ENCODE data around the gene DOCK3.
"Not testable (repeated sequence)": the region's sequence is repeated elsewhere in the genome, so short reads cannot be mapped to it uniquely, and the experiment has no call there.

DOCK3 gene

GRCh38 chr3:50874876-50875275 lies 200.1 kb downstream of the DOCK3 start:
- not testable (repeated sequence) for H3K27ac ChIP-seq (ENCODE audit: low read length); DNase-seq (ENCODE audit: low read depth, low spot score); H3K4me3 ChIP-seq (ENCODE audit: low read length); H3K4me1 ChIP-seq (ENCODE audit: control insufficient read depth, insufficient read depth, low read length); H3K27me3 ChIP-seq (ENCODE audit: control insufficient read depth, insufficient read depth, low read length); H3K9me3 ChIP-seq (ENCODE audit: control insufficient read depth, insufficient read depth, low read length); H3K36me3 ChIP-seq (ENCODE audit: control insufficient read depth, insufficient read depth, low read length)
- WGBS (ENCODE audit: insufficient coverage, insufficient read length): no CpG with 5 or more reads among the region's 7 CpGs

- no CpG with 5 or more reads among the region's 2 CpGs for WGBS (ENCODE audit: insufficient coverage, insufficient read length)
- no peak for DNase-seq (ENCODE audit: low read depth, low spot score)
- Histone ChIP-seq H3K36me3 (ENCODE audit: control insufficient read depth, insufficient read depth, low read length) (no peaks in the 10 kb centered on the region), H3K4me1 (ENCODE audit: control insufficient read depth, insufficient read depth, low read length) (no peaks in the 10 kb centered on the region), H3K4me3 (ENCODE audit: low read length) (no peak overlapping the region), H3K27me3 (ENCODE audit: control insufficient read depth, insufficient read depth, low read length) (no peaks in the 10 kb centered on the region; the same call in 1 of the 2 replicates), H3K9me3 (ENCODE audit: control insufficient read depth, insufficient read depth, low read length) (no peaks in the 10 kb centered on the region), H3K27ac (ENCODE audit: low read length) (no peak overlapping the region)
These were observed 202.2 kb downstream of the DOCK3 start for GRCh38 chr3:50876947-50877346.

- not testable (repeated sequence) for H3K27ac ChIP-seq (ENCODE audit: low read length); DNase-seq (ENCODE audit: low read depth, low spot score); H3K4me3 ChIP-seq (ENCODE audit: low read length); H3K9me3 ChIP-seq (ENCODE audit: control insufficient read depth, insufficient read depth, low read length); H3K36me3 ChIP-seq (ENCODE audit: control insufficient read depth, insufficient read depth, low read length); H3K27me3 ChIP-seq (ENCODE audit: control insufficient read depth, insufficient read depth, low read length); H3K4me1 ChIP-seq (ENCODE audit: control insufficient read depth, insufficient read depth, low read length)
- WGBS (ENCODE audit: insufficient coverage, insufficient read length): no CpG with 5 or more reads among the region's 1 CpG
These were observed 208.0 kb downstream of the DOCK3 start for GRCh38 chr3:50882733-50883132.

- no CpG with 5 or more reads among the region's 4 CpGs for WGBS (ENCODE audit: insufficient coverage, insufficient read length)
- H3K4me3 ChIP-seq (ENCODE audit: low read length): no peak overlapping the region
- H3K4me1 ChIP-seq (ENCODE audit: control insufficient read depth, insufficient read depth, low read length): no peaks in the 10 kb centered on the region
- no peaks in the 10 kb centered on the region for H3K27me3 ChIP-seq (ENCODE audit: control insufficient read depth, insufficient read depth, low read length)
- H3K36me3 ChIP-seq (ENCODE audit: control insufficient read depth, insufficient read depth, low read length): no peaks in the 10 kb centered on the region
- H3K9me3 ChIP-seq (ENCODE audit: control insufficient read depth, insufficient read depth, low read length): no peaks in the 10 kb centered on the region
- DNase-seq (ENCODE audit: low read depth, low spot score): no peak
- no peak overlapping the region for H3K27ac ChIP-seq (ENCODE audit: low read length)
These were observed 209.0 kb downstream of the DOCK3 start for GRCh38 chr3:50883755-50884154.

GRCh38 chr3:50885070-50885850 lies 210.5 kb downstream of the DOCK3 start:
- WGBS (ENCODE audit: insufficient coverage, insufficient read length): no CpG with 5 or more reads among the region's 5 CpGs
- Histone ChIP-seq H3K4me1 (ENCODE audit: control insufficient read depth, insufficient read depth, low read length) (no peaks in the 10 kb centered on the region), H3K27me3 (ENCODE audit: control insufficient read depth, insufficient read depth, low read length) (no peaks in the 10 kb centered on the region), H3K9me3 (ENCODE audit: control insufficient read depth, insufficient read depth, low read length) (no peaks in the 10 kb centered on the region), H3K4me3 (ENCODE audit: low read length) (no peak overlapping the region), H3K27ac (ENCODE audit: low read length) (no peak overlapping the region), H3K36me3 (ENCODE audit: control insufficient read depth, insufficient read depth, low read length) (no peaks in the 10 kb centered on the region)
- DNase-seq (ENCODE audit: low read depth, low spot score): no peak

GRCh38 chr3:50890688-50891344 lies 216.1 kb downstream of the DOCK3 start:
- Histone ChIP-seq H3K4me1 (ENCODE audit: control insufficient read depth, insufficient read depth, low read length) (peaks cover 3% of the 10 kb centered on the region; the same call in 1 of the 2 replicates), H3K9me3 (ENCODE audit: control insufficient read depth, insufficient read depth, low read length) (no peaks in the 10 kb centered on the region), H3K27me3 (ENCODE audit: control insufficient read depth, insufficient read depth, low read length) (no peaks in the 10 kb centered on the region), H3K27ac (ENCODE audit: low read length) (no peak overlapping the region), H3K4me3 (ENCODE audit: low read length) (no peak overlapping the region), H3K36me3 (ENCODE audit: control insufficient read depth, insufficient read depth, low read length) (no peaks in the 10 kb centered on the region)
- DNase-seq (ENCODE audit: low read depth, low spot score): no peak
- WGBS (ENCODE audit: insufficient coverage, insufficient read length): no CpG with 5 or more reads among the region's 3 CpGs

GRCh38 chr3:50901097-50901496 lies 226.4 kb downstream of the DOCK3 start:
- WGBS (ENCODE audit: insufficient coverage, insufficient read length): no CpG with 5 or more reads among the region's 1 CpG
- not testable (repeated sequence) for H3K27me3 ChIP-seq (ENCODE audit: control insufficient read depth, insufficient read depth, low read length); H3K36me3 ChIP-seq (ENCODE audit: control insufficient read depth, insufficient read depth, low read length); H3K4me3 ChIP-seq (ENCODE audit: low read length); DNase-seq (ENCODE audit: low read depth, low spot score); H3K27ac ChIP-seq (ENCODE audit: low read length); H3K9me3 ChIP-seq (ENCODE audit: control insufficient read depth, insufficient read depth, low read length); H3K4me1 ChIP-seq (ENCODE audit: control insufficient read depth, insufficient read depth, low read length)

- no peak for DNase-seq (ENCODE audit: low read depth, low spot score)
- no CpG with 5 or more reads among the region's 6 CpGs for WGBS (ENCODE audit: insufficient coverage, insufficient read length)
- Histone ChIP-seq H3K27ac (ENCODE audit: low read length) (no peak overlapping the region), H3K27me3 (ENCODE audit: control insufficient read depth, insufficient read depth, low read length) (no peaks in the 10 kb centered on the region), H3K36me3 (ENCODE audit: control insufficient read depth, insufficient read depth, low read length) (no peaks in the 10 kb centered on the region), H3K4me3 (ENCODE audit: low read length) (no peak overlapping the region), H3K4me1 (ENCODE audit: control insufficient read depth, insufficient read depth, low read length) (peaks cover 5% of the 10 kb centered on the region), H3K9me3 (ENCODE audit: control insufficient read depth, insufficient read depth, low read length) (no peaks in the 10 kb centered on the region)
These were observed 238.0 kb downstream of the DOCK3 start for GRCh38 chr3:50912746-50913145.

- no CpG with 5 or more reads among the region's 1 CpG for whole genome bisulfite sequencing (ENCODE audit: insufficient coverage, insufficient read length)
- H3K4me1 ChIP-seq (ENCODE audit: control insufficient read depth, insufficient read depth, low read length): peaks cover 5% of the 10 kb centered on the region
- DNase-seq (ENCODE audit: low read depth, low spot score): no peak
- no peaks in the 10 kb centered on the region for H3K9me3 ChIP-seq (ENCODE audit: control insufficient read depth, insufficient read depth, low read length)
- H3K27me3 ChIP-seq (ENCODE audit: control insufficient read depth, insufficient read depth, low read length): no peaks in the 10 kb centered on the region
- H3K36me3 ChIP-seq (ENCODE audit: control insufficient read depth, insufficient read depth, low read length): no peaks in the 10 kb centered on the region
- H3K27ac ChIP-seq (ENCODE audit: low read length): no peak overlapping the region
- H3K4me3 ChIP-seq (ENCODE audit: low read length): no peak overlapping the region
These were observed 238.5 kb downstream of the DOCK3 start for GRCh38 chr3:50913260-50913659.

- not testable (repeated sequence) for H3K9me3 ChIP-seq (ENCODE audit: control insufficient read depth, insufficient read depth, low read length); H3K4me1 ChIP-seq (ENCODE audit: control insufficient read depth, insufficient read depth, low read length); DNase-seq (ENCODE audit: low read depth, low spot score); H3K36me3 ChIP-seq (ENCODE audit: control insufficient read depth, insufficient read depth, low read length); H3K27me3 ChIP-seq (ENCODE audit: control insufficient read depth, insufficient read depth, low read length); H3K27ac ChIP-seq (ENCODE audit: low read length); H3K4me3 ChIP-seq (ENCODE audit: low read length)
- no CpG with 5 or more reads among the region's 5 CpGs for WGBS (ENCODE audit: insufficient coverage, insufficient read length)
These were observed 247.3 kb downstream of the DOCK3 start for GRCh38 chr3:50922071-50922470.

GRCh38 chr3:50923955-50924354 lies 249.2 kb downstream of the DOCK3 start:
- WGBS (ENCODE audit: insufficient coverage, insufficient read length): no CpG with 5 or more reads among the region's 1 CpG
- Histone ChIP-seq H3K27me3 (ENCODE audit: control insufficient read depth, insufficient read depth, low read length) (no peaks in the 10 kb centered on the region), H3K27ac (ENCODE audit: low read length) (no peak overlapping the region), H3K9me3 (ENCODE audit: control insufficient read depth, insufficient read depth, low read length) (peaks cover 1% of the 10 kb centered on the region), H3K4me1 (ENCODE audit: control insufficient read depth, insufficient read depth, low read length) (peaks cover 5% of the 10 kb centered on the region; the same call in 1 of the 2 replicates), H3K36me3 (ENCODE audit: control insufficient read depth, insufficient read depth, low read length) (no peaks in the 10 kb centered on the region), H3K4me3 (ENCODE audit: low read length) (no peak overlapping the region)
- DNase-seq (ENCODE audit: low read depth, low spot score): no peak

Measured in iPS DF 6.9 (cell line).